Epithelial cell of esophagus (primary cell): ENCODE data around the gene NT5M.

Experiments used
- DNase-seq: peaks from one replicate; pipeline ENCODE4 v3.0.0; 2010; ENCODE audit warnings: low read depth
- H3K4me3 ChIP-seq: 2 replicates; pipeline ENCODE4 v1.5.1; 2011; ENCODE audit warnings: mild to moderate bottlenecking, low read length, control low read depth
- TF ChIP-seq, protein P1 (sequence below): IDR thresholded peaks from 2 replicates; pipeline ENCODE4 v1.5.1; 2011; ENCODE audit warnings: low read depth, mild to moderate bottlenecking, low read length, control low read depth, inconsistent platforms; ENCODE audit not compliant: insufficient read depth; ENCODE audit errors: missing control alignments

Gene NT5M

DNA sequence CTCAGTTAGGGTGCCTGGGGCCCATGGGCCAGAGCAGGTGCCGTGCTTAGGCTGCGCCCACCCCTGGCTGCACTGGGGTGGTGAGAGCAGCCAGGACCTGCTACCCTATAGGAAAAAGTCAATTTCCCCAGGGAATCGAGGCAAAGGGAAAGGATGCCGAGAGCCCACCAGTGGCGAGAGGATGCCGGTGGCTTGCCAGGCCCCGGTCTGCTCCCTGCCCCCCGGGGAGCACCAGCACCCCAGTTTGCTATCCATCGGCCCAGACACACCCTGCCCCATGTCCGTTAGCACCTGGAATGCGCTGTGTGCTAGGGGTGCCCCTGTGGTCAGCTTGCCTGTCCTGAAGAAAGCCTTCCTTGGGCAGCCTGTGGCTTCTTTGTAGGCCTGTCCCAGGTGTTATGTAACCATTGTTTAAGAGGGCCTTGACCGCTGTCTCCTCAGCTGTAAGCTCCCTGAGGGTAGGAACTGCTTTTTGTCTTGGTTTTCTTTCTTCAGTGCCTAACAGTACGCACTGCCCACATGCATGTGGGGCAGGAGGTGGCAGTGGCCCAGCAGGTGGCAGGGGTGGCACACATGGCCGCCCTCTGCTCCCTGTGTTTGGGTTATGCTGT, 40.8 kb downstream of the NT5M start:
- TF ChIP-seq, protein P1, sequence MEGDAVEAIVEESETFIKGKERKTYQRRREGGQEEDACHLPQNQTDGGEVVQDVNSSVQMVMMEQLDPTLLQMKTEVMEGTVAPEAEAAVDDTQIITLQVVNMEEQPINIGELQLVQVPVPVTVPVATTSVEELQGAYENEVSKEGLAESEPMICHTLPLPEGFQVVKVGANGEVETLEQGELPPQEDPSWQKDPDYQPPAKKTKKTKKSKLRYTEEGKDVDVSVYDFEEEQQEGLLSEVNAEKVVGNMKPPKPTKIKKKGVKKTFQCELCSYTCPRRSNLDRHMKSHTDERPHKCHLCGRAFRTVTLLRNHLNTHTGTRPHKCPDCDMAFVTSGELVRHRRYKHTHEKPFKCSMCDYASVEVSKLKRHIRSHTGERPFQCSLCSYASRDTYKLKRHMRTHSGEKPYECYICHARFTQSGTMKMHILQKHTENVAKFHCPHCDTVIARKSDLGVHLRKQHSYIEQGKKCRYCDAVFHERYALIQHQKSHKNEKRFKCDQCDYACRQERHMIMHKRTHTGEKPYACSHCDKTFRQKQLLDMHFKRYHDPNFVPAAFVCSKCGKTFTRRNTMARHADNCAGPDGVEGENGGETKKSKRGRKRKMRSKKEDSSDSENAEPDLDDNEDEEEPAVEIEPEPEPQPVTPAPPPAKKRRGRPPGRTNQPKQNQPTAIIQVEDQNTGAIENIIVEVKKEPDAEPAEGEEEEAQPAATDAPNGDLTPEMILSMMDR: no peak
- H3K4me3 ChIP-seq: no peak overlapping the region
- DNase-seq: no peak

- TF ChIP-seq, protein P1: no peak
- DNase-seq: no peak
- H3K4me3 ChIP-seq: no peak overlapping the region
These were observed 41.5 kb downstream of the NT5M start for GRCh38 chr17:17344507-17345293.

- no peak overlapping the region for H3K4me3 ChIP-seq
- TF ChIP-seq, protein P1: no peak
- no peak for DNase-seq
These were observed 42.1 kb downstream of the NT5M start for GRCh38 chr17:17345294-17345597.

GRCh38 chr17:17345686-17346427, 42.7 kb downstream of the NT5M start:
- TF ChIP-seq, protein P1: no peak
- DNase-seq: no peak
- H3K4me3 ChIP-seq: no peak overlapping the region

DNA sequence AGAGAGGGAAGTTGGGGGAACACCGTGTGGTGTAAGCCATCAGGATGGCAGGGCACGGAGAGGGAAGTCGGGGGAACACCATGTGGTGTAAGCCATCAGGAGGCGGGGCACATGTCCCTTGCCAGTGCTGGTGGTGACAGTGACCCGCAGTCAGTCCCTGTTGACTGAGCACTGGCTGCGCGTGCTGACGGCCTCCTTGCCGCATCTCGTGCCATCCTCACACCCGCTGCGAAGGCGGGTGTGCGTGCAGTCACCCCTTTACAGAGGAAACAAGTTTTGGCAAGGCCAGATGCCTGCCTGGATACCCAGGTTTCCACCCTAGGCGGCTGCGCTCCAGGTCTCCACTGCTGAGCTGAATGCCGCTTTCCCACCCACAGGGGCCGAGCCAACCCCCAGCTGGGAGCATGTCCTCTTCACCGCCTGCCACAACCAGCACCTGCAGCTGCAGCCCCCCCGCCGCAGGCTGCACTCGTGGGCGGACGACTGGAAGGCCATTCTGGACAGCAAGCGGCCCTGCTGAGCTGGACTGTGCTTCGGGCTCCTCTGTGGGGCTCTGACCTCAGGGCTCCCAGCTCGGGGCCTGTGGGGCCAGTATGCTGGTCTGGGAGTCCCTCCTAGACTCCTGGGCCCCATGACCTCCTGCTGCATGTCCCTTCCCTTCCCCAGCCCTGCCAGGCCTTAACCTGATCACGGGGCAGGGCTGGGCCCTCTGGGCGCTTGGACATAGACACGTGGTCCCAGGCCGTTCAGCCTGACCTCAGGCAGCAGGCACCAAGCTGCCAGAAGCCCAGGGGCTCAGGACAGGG, 43.5 kb downstream of the NT5M start:
- TF ChIP-seq, protein P1: no peak
- DNase-seq: no peak
- H3K4me3 ChIP-seq: no peak overlapping the region

- TF ChIP-seq, protein P1: no peak
- no peak overlapping the region for H3K4me3 ChIP-seq
- DNase-seq: no peak
These were observed 44.2 kb downstream of the NT5M start for GRCh38 chr17:17347234-17347955.
